Effector memory CD4-positive, alpha-beta T cell (primary cell): ENCODE results near the gene CENPX.

Experiments
- DNase-seq, 3 donors: peaks; one replicate each; pipeline ENCODE4 v3.0.0-alpha.2; 2020
- H3K27ac ChIP-seq: 2 replicates; pipeline ENCODE4 v1.7.0; 2013; ENCODE audit warnings: mild to moderate bottlenecking, low read length, moderate library complexity; ENCODE audit not compliant: insufficient read depth, poor library complexity, severe bottlenecking
- H3K27me3 ChIP-seq: replicated peaks from 2 replicates; pipeline ENCODE4 v1.7.0; 2013; ENCODE audit warnings: mild to moderate bottlenecking, low read length; ENCODE audit not compliant: insufficient read depth, control insufficient read depth, poor library complexity, severe bottlenecking
- H3K36me3 ChIP-seq: 2 replicates; pipeline ENCODE4 v1.7.0; 2013; ENCODE audit warnings: mild to moderate bottlenecking, low read length, moderate library complexity; ENCODE audit not compliant: control insufficient read depth, insufficient read depth
- H3K4me1 ChIP-seq: 2 replicates; pipeline ENCODE4 v1.7.0; 2013; ENCODE audit warnings: low read length, mild to moderate bottlenecking; ENCODE audit not compliant: control insufficient read depth, insufficient read depth, poor library complexity, severe bottlenecking
- H3K4me3 ChIP-seq: 2 replicates; pipeline ENCODE4 v1.7.0; 2013; ENCODE audit warnings: low read length, low read depth, mild to moderate bottlenecking; ENCODE audit not compliant: insufficient read depth, poor library complexity, severe bottlenecking
- H3K9me3 ChIP-seq: 2 replicates; pipeline ENCODE4 v1.7.0; 2013; ENCODE audit warnings: mild to moderate bottlenecking, low read length, moderate library complexity; ENCODE audit not compliant: control insufficient read depth

The CENPX gene

GRCh38 chr17:82017612-82018151 is 5.0 kb downstream of the CENPX start:
- Histone ChIP-seq H3K27ac (no peak overlapping the region), H3K4me3 (no peak overlapping the region), H3K27me3 (no peaks in the 10 kb centered on the region), H3K9me3 (no peaks in the 10 kb centered on the region), H3K36me3 (peaks cover 3% of the 10 kb centered on the region), H3K4me1 (peaks cover 14% of the 10 kb centered on the region)
- DNase-seq = no peak

- Histone ChIP-seq H3K36me3 (peaks cover 3% of the 10 kb centered on the region), H3K4me1 (peaks cover 8% of the 10 kb centered on the region), H3K4me3 (no peak overlapping the region), H3K27ac (no peak overlapping the region), H3K9me3 (no peaks in the 10 kb centered on the region), H3K27me3 (no peaks in the 10 kb centered on the region)
- no peak for DNase-seq
Measured at GRCh38 chr17:82016875-82017459, 5.7 kb downstream of the CENPX start.

GRCh38 chr17:82016061-82016874 is 6.4 kb downstream of the CENPX start:
- DNase-seq = no peak
- Histone ChIP-seq H3K27me3 (no peaks in the 10 kb centered on the region), H3K36me3 (peaks cover 3% of the 10 kb centered on the region), H3K9me3 (no peaks in the 10 kb centered on the region), H3K4me3 (no peak overlapping the region), H3K4me1 (peaks cover under 1% of the 10 kb centered on the region), H3K27ac (no peak overlapping the region)

GRCh38 chr17:82015311-82015971 is 7.2 kb downstream of the CENPX start:
- no peaks in the 10 kb centered on the region for H3K4me1 ChIP-seq
- no peaks in the 10 kb centered on the region for H3K27me3 ChIP-seq
- no peak overlapping the region for H3K4me3 ChIP-seq
- H3K27ac ChIP-seq = no peak overlapping the region
- H3K9me3 ChIP-seq = no peaks in the 10 kb centered on the region
- DNase-seq = no peak
- H3K36me3 ChIP-seq = peaks cover 3% of the 10 kb centered on the region

- DNase-seq = no peak
- Histone ChIP-seq H3K36me3 (peaks cover 3% of the 10 kb centered on the region), H3K27ac (no peak overlapping the region), H3K4me1 (no peaks in the 10 kb centered on the region), H3K27me3 (no peaks in the 10 kb centered on the region), H3K4me3 (no peak overlapping the region), H3K9me3 (no peaks in the 10 kb centered on the region)
Measured at GRCh38 chr17:82014971-82015310, 7.7 kb downstream of the CENPX start.

- Histone ChIP-seq H3K27me3 (no peaks in the 10 kb centered on the region), H3K9me3 (no peaks in the 10 kb centered on the region), H3K27ac (no peak overlapping the region), H3K4me3 (no peak overlapping the region), H3K4me1 (no peaks in the 10 kb centered on the region), H3K36me3 (peaks cover 3% of the 10 kb centered on the region)
- no peak for DNase-seq
Measured at GRCh38 chr17:82014432-82014831, 8.2 kb downstream of the CENPX start.

- Histone ChIP-seq H3K4me1 (no peaks in the 10 kb centered on the region), H3K27me3 (no peaks in the 10 kb centered on the region), H3K4me3 (no peak overlapping the region), H3K27ac (no peak overlapping the region), H3K36me3 (peaks cover 3% of the 10 kb centered on the region), H3K9me3 (no peaks in the 10 kb centered on the region)
- DNase-seq = no peak
Measured at GRCh38 chr17:82013772-82014321, 8.8 kb downstream of the CENPX start.

GRCh38 chr17:82013341-82013740 is 9.3 kb downstream of the CENPX start:
- no peak overlapping the region for H3K4me3 ChIP-seq
- no peak for DNase-seq
- H3K36me3 ChIP-seq = peaks cover 2% of the 10 kb centered on the region
- no peaks in the 10 kb centered on the region for H3K9me3 ChIP-seq
- no peak overlapping the region for H3K27ac ChIP-seq
- H3K27me3 ChIP-seq = no peaks in the 10 kb centered on the region
- no peaks in the 10 kb centered on the region for H3K4me1 ChIP-seq

- H3K4me1 ChIP-seq = no peaks in the 10 kb centered on the region
- H3K36me3 ChIP-seq = no peaks in the 10 kb centered on the region
- H3K4me3 ChIP-seq = no peak overlapping the region
- H3K27me3 ChIP-seq = no peaks in the 10 kb centered on the region
- H3K27ac ChIP-seq = no peak overlapping the region
- DNase-seq = no peak
- H3K9me3 ChIP-seq = no peaks in the 10 kb centered on the region
Measured at GRCh38 chr17:82012640-82013295, 9.9 kb downstream of the CENPX start.
